Right ventricle myocardium inferior (tissue), 1 donor: ENCODE data around the gene QSOX2. TPM values are rescaled to one million over a fixed set of nuclear protein-coding genes. Genes with fewer than 3 reads are reported as not detected.

Experiments
- ATAC-seq: fragments of 200-7000 bp; cut with Tn5 transposase; one replicate; pipeline ENCODE4 v1.9.1; 2020; ENCODE audit warnings: mild to moderate bottlenecking, moderate library complexity
- DNase-seq: peaks from one replicate; pipeline ENCODE4 v3.0.0; 2021; ENCODE audit errors: missing footprints
- intact Hi-C: fragments of 100-400 bp; cut with DNase I; formaldehyde crosslinking; loops from one replicate; pipeline ENCODE4 v1.11.0; 2022
- total RNA-seq: library from RNA; stranded (reverse); fragmentation: NEBNext Ultra II Directional; extraction: Animal tissue kit (Norgen Biotek cat#: 25700); gene quantifications from one replicate; pipeline ENCODE4 v1.2.1, GENCODE V29; 2021
- donor health status: DM: no; HTN: yes; CAD: no; lungs with severe emphysema.

Gene QSOX2
- total RNA-seq, 1 donor from 2014 or later = 8.3 TPM

- ATAC-seq (no peak), DNase-seq (peak; percentile 64)
- intact Hi-C loops = no loop called here
Measured at GRCh38 chr9:136190656-136191055, 55.0 kb downstream of the QSOX2 start.

GRCh38 chr9:136190237-136190601, 55.4 kb downstream of the QSOX2 start:
- intact Hi-C loops = no loop called here
- DNase-seq (no peak), ATAC-seq (no peak)

GRCh38 chr9:136189394-136190236, 56.0 kb downstream of the QSOX2 start:
- peak; percentile 16 for DNase-seq
- intact Hi-C loops = no loop called here
- no peak for ATAC-seq

DNA sequence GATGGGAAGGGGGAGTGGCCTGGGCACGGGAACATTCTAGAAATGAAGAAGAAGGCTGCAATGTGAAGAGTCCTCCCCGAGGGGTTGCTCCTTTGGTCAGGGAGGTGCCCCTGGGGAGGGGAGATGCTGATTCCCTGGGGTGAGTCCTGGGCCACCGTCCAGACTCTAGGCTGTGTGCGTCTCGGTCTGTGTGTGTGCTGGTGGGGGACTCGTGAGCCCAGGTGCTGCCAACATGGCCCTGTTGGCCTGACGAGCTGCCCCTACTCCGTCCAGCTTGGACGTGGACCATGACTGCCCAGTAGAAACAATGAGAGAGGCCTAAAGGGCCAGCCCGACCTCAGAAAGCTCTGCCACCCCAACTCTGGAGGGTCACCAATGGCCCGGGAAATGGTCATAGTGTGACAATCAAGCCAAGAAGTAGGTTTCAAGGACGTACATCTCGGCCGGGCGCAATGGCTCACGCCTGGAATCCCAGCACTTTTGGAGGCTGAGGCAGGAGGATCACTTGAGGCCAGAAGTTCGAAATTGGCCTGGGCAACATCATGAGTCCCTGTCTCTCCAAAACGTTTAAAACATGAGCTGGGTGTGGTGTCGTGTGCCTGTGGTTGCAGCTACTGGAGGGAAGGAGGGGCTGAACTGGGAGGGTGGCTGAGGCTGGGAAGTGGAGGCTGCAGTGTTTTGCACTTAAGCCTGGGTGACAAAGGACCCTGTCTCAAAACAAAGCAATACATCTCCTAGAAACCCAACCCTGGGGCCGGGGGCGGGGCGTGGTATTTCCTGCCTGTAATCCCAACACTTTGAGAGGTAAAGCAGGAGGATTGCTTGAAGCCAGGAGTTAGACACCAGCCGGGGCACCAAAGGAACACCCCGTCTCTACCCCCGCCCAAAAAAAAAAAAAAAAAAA, 57.7 kb downstream of the QSOX2 start:
- DNase-seq (peak; percentile 56), ATAC-seq (no peak)
- intact Hi-C loops = no loop called here

GRCh38 chr9:136187197-136187596, 58.4 kb downstream of the QSOX2 start:
- DNase-seq = peak; percentile 46

GRCh38 chr9:136186386-136186785, 59.2 kb downstream of the QSOX2 start:
- ATAC-seq (no peak), DNase-seq (peak; percentile 31)
- intact Hi-C loops = no loop called here

More at GRCh38 chr9:136187197-136187596, 58.4 kb downstream of the QSOX2 start:
- intact Hi-C loops = no loop called here
- no peak for ATAC-seq

DNA sequence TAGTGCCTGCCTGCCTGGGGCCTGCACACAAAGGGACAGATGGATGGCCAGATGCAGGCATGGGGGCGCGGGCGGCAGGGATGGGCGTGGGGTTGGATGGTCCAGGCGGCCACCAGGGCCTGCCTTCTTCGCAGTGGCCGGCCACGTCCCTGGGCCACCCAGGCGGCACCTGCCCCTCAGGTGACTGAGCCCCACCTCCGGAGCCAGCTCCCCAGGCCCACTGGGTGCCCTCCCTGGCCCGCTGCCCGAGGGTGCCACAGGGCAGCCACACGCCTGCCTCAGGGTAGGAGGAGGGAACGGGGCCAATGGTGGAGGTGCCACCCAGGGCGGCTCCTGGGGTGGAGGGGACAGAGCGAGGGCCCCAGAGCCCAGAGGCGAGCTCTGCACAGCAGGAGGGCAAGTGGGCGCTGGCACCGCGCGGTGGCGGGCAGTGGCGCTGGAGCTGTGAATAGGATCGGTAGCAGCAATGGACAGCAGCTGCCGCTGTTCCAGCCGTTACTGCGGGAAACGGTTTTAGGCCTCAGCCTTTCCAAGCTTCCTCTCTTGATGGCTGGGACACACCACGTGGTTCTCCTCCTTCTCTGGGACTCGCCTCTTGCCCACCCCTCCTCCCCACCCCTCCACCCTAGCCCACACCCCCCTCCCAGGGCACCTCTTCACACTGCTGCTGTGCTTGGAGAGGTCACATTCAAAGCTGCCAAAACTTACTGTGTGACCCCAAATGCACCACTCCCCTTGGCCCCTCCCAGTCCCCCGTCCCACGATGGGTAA, 59.8 kb downstream of the QSOX2 start:
- intact Hi-C loops = no loop called here
- DNase-seq (peak; percentile 48), ATAC-seq (no peak)

DNA sequence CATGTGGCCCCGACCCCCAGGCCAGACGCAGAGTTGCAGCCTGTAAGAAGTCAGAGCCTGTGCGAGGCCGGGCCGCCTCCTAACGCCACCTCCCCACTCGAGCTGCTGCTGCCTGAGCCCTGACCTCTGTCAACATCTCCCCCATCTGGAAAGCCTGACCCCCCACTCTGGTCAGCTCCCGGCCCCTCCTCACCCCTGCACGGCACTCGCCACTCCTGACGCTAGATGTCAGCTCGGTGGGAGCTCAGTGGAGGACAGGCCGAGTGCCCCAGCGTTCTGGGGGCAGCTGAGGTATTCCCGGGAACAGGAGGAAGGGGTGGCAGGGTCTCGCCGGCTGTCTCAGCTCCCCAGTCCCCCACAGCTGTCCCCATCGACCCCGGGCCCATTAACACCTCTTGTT, 60.5 kb downstream of the QSOX2 start:
- ATAC-seq (no peak), DNase-seq (peak; percentile 37)
- intact Hi-C loops = no loop called here

- ATAC-seq (no peak), DNase-seq (peak; percentile 28)
- intact Hi-C loops = no loop called here
Measured at GRCh38 chr9:136182850-136183422, 62.7 kb downstream of the QSOX2 start.

DNA sequence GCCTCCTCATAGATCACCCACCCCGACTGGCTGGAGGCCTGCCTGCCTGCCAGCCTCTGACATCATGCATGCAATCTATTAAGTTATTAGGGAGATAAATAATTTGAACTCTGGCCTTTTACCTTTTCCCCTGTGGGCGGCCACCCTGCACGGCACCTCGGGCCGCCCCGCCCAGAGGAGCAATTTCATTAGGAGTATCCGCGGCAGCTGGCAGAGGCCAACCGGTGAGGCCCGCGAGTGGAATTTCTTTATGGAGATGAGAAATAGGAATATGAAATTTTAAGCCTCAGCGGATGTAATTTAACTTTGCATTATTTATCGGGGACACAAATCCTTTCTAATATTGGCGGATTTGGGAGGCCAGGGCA, 63.2 kb downstream of the QSOX2 start:
- DNase-seq (peak; percentile 14), ATAC-seq (no peak)
- intact Hi-C loops = no loop called here

GRCh38 chr9:136181784-136182419, 63.7 kb downstream of the QSOX2 start:
- intact Hi-C loops = no loop called here
- ATAC-seq (no peak), DNase-seq (peak; percentile 18)

DNA sequence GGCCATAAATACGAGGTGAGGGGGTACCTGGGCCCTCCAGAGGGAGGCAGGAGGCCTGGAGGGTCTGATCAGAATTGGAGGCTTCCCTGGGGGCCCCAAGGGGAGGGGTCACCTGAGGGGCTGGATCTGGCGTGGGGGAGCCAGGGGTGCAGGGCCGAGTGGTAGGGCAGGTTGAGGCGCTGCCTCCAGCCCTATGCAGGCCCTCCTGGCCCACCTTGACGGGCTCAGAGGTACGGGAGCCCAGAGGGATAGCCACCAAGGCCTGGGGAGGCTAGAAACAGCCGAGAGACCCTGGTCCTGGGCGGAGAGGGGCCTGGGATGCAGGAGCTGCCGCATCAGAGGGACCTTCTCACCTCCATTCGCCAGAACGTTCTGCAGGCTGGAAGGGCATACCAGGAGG, 65.0 kb downstream of the QSOX2 start:
- DNase-seq (peak; percentile 17), ATAC-seq (no peak)
- intact Hi-C loops = no loop called here

- ATAC-seq (no peak), DNase-seq (peak; percentile 21)
- intact Hi-C loops = no loop called here
Measured at GRCh38 chr9:136179761-136180160, 65.9 kb downstream of the QSOX2 start.

- no peak for ATAC-seq
- DNase-seq = peak; percentile 3
- intact Hi-C loops = no loop called here
Measured at GRCh38 chr9:136179101-136179616, 66.5 kb downstream of the QSOX2 start.

GRCh38 chr9:136178773-136179075, 66.9 kb downstream of the QSOX2 start:
- intact Hi-C loops = no loop called here
- ATAC-seq = no peak
- peak; percentile 37 for DNase-seq

DNA sequence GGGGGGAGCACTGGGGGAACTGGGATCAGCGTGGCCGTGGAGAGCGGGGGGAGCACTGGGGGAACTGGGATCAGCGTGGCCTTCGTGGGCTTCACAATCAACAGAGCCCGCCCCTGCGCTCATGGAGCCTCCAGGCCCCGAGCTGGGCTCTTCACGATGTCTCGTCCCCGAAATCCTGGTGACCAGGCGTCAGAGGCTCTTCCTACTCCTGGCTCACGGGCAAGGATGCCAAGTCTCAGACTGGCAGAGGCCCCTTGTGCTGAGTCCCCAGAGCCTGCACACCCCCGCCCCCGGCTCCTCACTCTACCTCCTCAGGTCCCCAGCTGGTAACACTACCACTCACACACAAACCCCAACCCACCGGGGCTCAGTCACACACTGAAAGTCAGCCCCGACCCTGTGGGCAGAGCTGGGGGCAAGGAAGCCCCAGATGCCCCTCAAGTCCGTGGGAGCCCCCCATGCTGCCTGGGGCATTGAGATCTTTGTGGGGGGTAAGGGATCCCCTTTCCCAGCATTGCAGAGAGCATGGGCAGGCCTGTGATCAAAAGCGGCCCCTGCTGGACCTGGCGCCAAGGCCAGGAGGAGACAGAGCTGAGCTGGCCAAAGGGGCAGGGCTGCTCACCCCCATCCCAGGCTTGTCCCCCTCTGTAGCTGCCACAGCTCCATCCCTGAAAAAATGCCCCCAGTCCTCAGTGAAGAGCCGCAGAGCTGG, 67.4 kb downstream of the QSOX2 start:
- intact Hi-C loops = no loop called here
- ATAC-seq (no peak), DNase-seq (peak; percentile 21)

DNA sequence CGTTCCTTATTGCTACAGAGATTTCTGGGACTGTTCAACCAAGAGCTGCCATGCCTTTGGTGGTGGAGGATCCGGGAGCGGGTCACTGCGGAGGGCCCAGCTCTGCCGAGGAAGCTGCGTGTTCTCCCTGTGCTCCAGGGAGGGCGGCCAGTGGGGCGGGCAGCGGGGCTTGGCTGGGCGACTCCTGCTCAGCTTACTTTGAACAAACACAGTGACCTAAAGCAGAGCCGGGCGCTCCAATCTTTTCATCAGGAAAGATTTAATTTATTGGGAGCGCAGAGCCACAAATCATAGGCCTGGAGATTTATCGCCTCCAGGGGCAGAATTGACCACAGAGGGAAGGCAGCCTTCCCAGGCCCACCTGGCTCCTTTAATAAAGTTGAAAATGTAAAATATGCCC, 68.4 kb downstream of the QSOX2 start:
- ATAC-seq (no peak), DNase-seq (peak; percentile 34)
- intact Hi-C loops = no loop called here
